ENCODE measurements around the gene RRM2. TPM values are rescaled to one million over a fixed set of nuclear protein-coding genes. Genes with fewer than 3 reads are reported as not detected.

The RRM2 gene
- total and polyA plus RNA-seq, 2 of the 4 experiments (the other 2 are of a cell fraction), result 53.6 to 68.5 TPM

- no peak for TF ChIP-seq MXI1 (IDR thresholded peaks at IDR 0.05; ENCODE audit: borderline replicate concordance, low read depth, low read length)
Measured at GRCh38 chr2:10145519-10146357, 23.2 kb downstream of the RRM2 start (continued).

DNA sequence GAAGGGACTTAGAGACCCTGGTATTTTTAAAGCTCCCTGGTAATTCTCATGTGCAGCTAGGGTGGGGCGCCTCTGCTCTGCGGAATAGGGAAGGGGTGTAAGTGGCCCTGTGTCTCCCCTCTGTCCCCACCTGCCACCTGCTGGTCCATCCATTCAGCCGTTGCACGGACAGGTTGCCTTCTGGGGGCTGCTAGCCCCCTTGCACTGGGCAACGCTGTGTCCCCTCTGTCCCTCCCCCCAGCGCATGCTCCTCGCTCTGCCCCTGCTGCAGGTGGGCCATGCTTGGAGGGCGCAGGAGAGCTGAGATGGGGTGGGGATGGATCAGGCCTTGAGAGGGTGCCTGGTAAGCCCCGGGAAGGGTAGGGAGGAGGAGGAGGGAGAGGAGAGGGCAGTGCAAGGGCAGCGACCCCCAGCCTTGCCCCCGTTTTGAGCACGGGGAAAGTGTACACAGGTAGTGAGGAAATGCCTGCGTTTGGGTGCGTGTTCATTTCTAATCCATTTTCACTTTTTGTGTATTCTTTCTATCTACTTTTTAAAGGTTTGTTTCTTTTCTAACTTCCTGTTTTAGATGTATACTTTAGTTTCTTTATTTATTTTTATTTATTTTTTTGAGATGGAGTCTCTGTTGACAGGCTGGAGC is 23.9 kb downstream of the RRM2 start:
- in situ Hi-C loops (cut with MboI; ENCODE audit: low sequenced_read_pairs) (loop anchor here (10.0 kb wide), 1 partner anchor 258 kb away; no protein-coding TSS in a partner anchor), dilution Hi-C loops (cut with HindIII; ENCODE audit: low sequenced_read_pairs, unreplicated experiment) (no loop called here), intact Hi-C loops (cut with micrococcal nuclease) (no loop called here)
- Histone ChIP-seq H4K8ac (ENCODE audit: low read depth in 2 of 2, low read length in 2 of 2) (no peak overlapping the region), H2BK120ac (ENCODE audit: low read depth, low read length) (no peak overlapping the region), H3K4ac (ENCODE audit: low read depth, low read length) (no peak overlapping the region), H2AK5ac (ENCODE audit: low read depth, low read length) (no peak overlapping the region), H2AFZ (replicated peaks; ENCODE audit: low read length, poor library complexity) (no peak overlapping the region), H3K4me3 (ENCODE audit: insufficient read depth, low read depth, low read length) (no peak overlapping the region), H4K5ac (ENCODE audit: low read depth, low read length) (no peak overlapping the region), H3K14ac (replicated peaks; ENCODE audit: low read depth, low read length) (no peak overlapping the region), H4K20me1 (ENCODE audit: insufficient read depth, low read length) (no peaks in the 10 kb centered on the region), H3K18ac (ENCODE audit: low read depth, low read length) (no peak overlapping the region), H3K9me3 (ENCODE audit: control insufficient read depth, insufficient read depth, low read length) (no peaks in the 10 kb centered on the region), H2BK5ac (ENCODE audit: low read depth, low read length, poor library complexity, severe bottlenecking) (no peak overlapping the region), H2BK15ac (ENCODE audit: low read depth, low read length) (no peak overlapping the region), H3K27me3 (ENCODE audit: control insufficient read depth, insufficient read depth, low read length) (no peaks in the 10 kb centered on the region), H3K27ac (ENCODE audit: insufficient read depth, low read length) (no peak overlapping the region), H3K4me2 (ENCODE audit: low read depth, low read length) (no peak overlapping the region), H3K9me1 (ENCODE audit: insufficient read depth, low read length) (peaks cover 4% of the 10 kb centered on the region; the same call in 1 of the 2 replicates), H3K4me1 (ENCODE audit: control insufficient read depth, insufficient read depth, low read length) (no peaks in the 10 kb centered on the region; the same call in 1 of the 2 replicates), H3K36me3 (ENCODE audit: control insufficient read depth, insufficient read depth, low read length) (no peaks in the 10 kb centered on the region), H3K56ac (ENCODE audit: extremely low read depth, insufficient read depth, low read length) (no peak overlapping the region), H2BK20ac (ENCODE audit: low read depth, low read length) (no peak overlapping the region), H3K9ac (ENCODE audit: low read depth, low read length) (no peak overlapping the region), H4K91ac (ENCODE audit: insufficient read depth, low read depth, low read length) (no peak overlapping the region), H2AK9ac (replicated peaks; ENCODE audit: low read depth, low read length, poor library complexity) (peak overlapping the region; percentile 55), H3K23ac (ENCODE audit: low read depth, low read length) (no peak overlapping the region), H3K79me1 (ENCODE audit: low read depth in 1 of 2, low read length in 2 of 2) (no peaks in the 10 kb centered on the region; a peak in 1 of 4 replicates)
- TF ChIP-seq SMC3 (IDR thresholded peaks at IDR 0.05; ENCODE audit: low read depth, low read length) (no peak), RFX5 (IDR thresholded peaks at IDR 0.05; ENCODE audit: low read depth, low read length) (no peak), POLR2A (IDR thresholded peaks at IDR 0.05; ENCODE audit: low read depth, low read length) (no peak), ELK1 (IDR thresholded peaks at IDR 0.05; ENCODE audit: borderline replicate concordance, low read depth, low read length) (no peak), MAFK (IDR thresholded peaks at IDR 0.05; ENCODE audit: low read depth, low read length) (no peak), FOS (IDR thresholded peaks at IDR 0.05; ENCODE audit: low read depth, low read length) (no peak)
- TF ChIP-seq, protein P1, sequence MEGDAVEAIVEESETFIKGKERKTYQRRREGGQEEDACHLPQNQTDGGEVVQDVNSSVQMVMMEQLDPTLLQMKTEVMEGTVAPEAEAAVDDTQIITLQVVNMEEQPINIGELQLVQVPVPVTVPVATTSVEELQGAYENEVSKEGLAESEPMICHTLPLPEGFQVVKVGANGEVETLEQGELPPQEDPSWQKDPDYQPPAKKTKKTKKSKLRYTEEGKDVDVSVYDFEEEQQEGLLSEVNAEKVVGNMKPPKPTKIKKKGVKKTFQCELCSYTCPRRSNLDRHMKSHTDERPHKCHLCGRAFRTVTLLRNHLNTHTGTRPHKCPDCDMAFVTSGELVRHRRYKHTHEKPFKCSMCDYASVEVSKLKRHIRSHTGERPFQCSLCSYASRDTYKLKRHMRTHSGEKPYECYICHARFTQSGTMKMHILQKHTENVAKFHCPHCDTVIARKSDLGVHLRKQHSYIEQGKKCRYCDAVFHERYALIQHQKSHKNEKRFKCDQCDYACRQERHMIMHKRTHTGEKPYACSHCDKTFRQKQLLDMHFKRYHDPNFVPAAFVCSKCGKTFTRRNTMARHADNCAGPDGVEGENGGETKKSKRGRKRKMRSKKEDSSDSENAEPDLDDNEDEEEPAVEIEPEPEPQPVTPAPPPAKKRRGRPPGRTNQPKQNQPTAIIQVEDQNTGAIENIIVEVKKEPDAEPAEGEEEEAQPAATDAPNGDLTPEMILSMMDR (conservative IDR thresholded peaks at IDR 0.05; ENCODE audit: low read depth, low read length), result no peak
- ATAC-seq (ENCODE audit: low read depth) (no peak), DNase-seq (no peak)
- WGBS, 2 experiments (ENCODE audit: extremely low coverage in 2 of 2, insufficient read length in 1 of 2), result no CpG with 5 or more reads among the region's 14 CpGs
- CTCF ChIA-PET, result no interaction called here
- BruUV-seq (replicated peaks), result no TSS peak
- POLR2A ChIA-PET (ENCODE audit: unreplicated experiment), result no interaction called here
